GM19099 (cell line): Measurements from ENCODE around the gene USP12.

Experiments
- POLR2A ChIP-seq: IDR thresholded peaks from 3 replicates; pipeline ENCODE4 v1.6.1; 2011; ENCODE audit warnings: low read depth; ENCODE audit not compliant: insufficient read length; ENCODE audit errors: extremely low read depth

Gene USP12

DNA sequence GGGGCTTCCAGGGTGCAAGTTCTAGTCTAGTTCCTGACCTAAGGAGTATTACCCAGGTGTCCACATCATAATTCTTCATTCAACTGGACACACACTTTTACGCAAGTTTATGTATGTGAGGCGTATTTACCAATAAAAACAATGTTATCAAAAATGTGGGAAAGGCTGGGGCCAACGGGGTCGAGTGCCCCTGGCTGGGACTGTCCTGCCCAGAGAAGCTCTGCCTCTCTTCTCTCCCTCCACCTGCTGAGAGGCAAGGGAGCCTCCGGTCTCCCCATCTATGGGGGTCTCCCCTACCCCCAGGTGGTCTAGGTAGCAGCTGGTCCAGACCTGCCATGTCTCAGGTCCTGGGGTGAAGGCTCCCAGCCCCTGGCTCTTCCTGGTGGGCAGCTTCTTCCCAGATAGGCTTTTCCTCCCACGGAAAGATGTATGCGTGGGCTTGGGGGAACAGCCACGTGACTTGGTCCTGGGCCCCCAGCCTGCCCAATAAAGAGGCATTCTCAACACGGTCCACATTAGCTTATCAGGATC, 132.4 kb downstream of the USP12 start:
- TF ChIP-seq POLR2A = no peak

DNA sequence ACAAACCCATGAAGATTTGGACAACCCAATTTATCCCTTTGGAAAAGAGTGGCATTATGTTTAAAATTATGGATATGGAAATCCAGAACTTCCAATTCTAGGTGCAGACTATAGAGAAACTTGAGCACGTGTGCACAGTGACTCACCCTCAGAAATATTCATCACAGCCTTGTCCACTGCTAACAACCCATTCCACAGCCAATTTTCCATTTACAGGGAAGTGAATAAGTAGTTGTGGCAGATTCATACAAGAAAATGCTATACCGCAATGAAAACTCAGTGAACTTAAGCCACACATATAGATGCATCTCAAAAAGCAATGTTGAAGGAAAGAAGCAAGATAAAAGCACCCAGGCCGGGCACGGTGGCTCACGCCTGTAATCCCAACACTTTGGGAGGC, 133.3 kb downstream of the USP12 start:
- no peak for TF ChIP-seq POLR2A

DNA sequence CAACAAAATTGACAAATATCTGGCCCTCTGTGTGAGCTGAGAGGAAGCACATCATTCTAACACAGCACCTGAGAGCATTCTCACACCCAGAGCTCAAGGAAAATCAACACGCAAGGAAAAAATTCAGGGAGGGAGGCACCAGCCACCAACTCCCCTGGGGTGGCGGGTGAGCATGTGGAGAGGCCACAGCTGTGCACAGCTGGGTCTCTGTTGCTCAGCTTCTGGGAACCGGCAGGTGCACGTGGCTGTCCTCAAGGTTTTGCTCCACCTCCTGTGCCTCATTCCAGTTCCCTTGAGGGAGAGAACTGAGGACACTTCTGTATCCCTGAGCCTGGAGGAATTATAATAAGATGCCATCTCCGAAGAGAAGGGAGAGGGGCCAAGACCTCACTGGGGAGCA, 134.0 kb downstream of the USP12 start:
- no peak for TF ChIP-seq POLR2A

DNA sequence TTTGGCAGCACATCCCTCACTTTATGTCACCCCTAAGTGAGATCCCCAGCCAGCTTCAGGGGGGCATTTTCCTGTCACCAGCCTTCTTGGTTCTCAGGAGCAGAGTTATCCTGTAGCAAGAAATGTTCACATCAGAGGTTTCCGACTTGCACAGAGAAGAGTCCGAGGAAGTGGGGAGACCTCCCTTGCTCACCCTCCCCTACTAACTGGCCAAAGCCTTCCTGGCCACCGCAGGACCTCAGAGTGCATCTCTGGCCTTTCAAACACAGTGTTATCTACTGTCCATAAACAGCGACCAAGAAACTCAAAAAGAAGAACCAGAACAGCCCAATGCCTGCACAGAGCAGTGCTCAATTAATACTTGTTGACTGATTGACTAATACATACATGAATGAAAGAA, 134.4 kb downstream of the USP12 start:
- no peak for TF ChIP-seq POLR2A

DNA sequence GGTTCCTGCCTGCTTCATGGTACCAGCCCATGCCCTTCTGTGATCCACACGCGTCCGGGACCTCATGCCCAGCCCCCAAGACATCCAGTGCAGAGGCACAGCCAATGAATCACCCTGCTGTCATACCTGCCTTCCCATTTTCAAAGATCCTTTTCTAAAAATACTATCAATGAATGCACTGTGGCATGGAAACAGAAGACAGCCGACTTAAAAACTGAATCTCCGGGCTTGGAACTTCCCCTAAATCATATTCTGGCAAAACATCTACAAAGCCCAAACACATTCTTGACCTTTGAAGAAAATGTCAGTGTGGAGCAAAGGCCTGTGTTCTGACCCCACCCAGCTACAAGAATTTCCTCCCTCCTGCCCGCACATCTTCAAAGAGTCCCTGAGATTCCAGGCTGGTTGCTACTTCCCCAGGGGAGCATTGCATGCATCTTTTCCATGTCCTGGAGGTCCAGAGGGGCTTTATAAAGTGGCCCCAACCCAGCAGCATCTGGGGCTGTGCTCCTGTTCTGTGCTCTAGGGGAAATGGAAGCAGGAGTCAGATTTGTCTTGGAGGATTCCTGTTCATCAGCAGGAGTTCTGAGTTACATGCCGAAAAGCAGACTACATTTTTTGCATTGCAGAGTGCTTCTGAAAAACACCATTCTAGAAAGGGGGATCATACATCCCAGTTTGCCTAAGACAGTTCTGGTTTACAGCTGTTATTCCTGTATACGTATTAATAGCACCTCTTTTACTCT, 135.2 kb downstream of the USP12 start:
- no peak for TF ChIP-seq POLR2A

DNA sequence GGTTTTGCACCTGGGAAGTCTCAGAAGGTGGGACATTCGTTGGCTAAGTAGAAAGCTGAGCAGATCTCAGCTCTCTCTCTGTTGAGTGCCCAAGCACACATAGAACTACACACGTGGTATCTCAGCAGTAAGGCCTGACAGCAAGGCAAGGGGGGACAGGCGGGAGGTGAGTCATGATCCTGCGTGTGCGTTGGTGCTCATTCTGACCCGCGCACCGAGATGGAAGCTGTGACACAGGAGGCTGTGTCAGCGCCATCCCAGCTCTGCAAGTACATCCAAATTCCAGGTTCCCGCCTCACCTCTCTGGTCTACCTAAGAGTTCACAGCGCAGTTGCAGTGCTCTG, 135.7 kb downstream of the USP12 start:
- no peak for TF ChIP-seq POLR2A

DNA sequence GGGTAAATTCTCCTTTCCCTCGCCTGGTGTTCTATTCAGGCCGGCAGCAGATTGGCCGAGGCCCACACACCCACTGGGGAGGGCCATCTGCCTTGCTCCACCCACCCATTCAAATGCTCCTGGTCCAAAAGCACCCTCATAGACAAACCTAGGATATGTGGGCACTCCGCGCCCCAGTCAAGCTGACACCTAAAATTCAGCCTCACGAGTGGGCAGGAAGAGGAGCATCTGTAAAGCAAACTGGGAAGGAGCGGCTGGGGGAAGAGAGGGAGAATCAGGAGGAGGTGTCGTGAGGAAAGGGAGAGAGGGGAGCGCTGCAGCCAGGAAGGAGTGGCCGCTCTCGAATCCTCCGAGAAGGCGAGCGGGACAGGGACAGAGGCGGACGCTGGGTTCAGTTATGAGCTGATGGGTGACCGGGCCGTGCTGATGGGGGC, 136.9 kb downstream of the USP12 start:
- TF ChIP-seq POLR2A = no peak

DNA sequence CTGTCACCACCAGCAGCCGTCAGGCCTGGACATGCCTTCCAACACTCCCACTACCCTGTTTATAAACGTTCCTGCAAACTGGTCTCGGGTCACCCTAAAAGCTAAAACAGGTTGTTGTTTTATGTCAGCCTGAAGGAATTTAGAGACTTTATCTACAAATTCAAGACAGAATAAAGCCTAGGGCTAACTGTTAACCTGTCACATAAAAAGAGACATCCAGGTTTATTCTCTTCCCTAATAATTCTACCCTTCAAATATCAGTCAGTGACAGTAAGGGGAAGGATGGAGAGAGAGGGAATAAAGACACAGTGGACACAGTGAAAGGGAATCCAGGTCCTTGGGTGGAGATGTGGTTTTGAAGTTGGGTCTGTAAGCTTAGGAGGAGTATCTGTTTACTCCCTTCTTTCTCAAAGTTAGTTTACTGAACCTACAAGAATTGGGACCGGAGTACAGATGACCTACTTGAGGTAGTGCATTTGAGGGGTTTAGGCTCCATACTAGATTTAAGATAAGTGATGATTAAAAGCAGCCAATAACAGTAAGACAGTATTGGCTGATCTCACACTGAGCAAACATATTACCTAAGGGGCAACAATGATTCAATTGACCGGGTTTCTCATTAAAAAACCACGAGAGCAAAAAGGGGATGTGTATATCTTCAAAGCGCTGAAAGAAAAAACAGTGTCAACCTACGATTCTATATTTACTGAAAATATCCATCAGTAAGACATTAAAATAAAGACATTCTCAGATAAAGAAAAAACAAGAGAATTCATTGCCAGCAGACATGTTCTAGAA, 142.7 kb downstream of the USP12 start:
- no peak for TF ChIP-seq POLR2A

DNA sequence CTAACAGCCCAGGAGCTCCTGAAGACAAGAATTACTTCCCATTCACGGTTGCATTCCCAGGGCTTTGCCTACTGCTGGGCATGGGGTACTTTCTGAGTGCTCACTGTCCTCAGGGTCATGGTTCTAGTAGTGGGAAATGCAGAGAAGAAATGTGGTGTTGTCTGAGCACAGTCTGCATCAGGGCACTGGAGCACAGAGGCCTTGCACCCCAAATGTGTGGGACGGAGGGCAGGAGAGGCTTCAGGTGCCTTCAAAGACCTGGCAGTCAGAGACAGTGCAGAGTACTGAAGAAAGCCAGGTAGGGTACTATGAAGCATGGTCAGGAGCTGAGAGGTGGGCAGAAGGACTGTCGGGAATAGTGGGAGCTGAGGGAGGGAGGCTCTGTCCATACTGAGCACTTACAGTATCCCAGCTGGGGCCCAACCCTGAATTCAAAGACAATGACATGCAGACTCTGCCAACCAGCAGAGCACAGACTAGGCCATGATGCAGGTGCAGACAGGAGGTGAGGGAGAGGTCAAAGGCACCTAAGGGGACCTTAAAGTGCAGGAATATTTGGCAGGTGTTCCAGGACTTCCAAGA, 144.4 kb downstream of the USP12 start:
- no peak for TF ChIP-seq POLR2A

DNA sequence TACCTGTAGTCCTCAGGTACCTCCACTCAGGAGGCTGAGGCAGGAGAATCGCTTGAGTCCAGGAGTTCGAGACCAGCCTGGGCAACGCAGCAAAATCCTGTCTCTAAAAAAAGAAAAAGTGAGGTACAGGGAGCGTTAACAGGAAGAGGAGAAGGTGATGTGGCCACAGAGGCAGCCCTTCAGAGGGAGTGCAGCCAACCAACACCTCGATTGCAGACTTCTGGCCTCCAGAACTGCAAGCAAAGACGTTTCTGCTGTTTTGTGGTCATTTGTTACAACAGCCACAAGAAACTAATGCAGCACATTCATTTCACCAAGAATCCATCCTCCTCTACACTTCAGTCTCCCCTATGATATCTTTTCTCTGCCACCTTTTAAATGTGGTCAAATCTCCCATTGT, 145.2 kb downstream of the USP12 start:
- no peak for TF ChIP-seq POLR2A

DNA sequence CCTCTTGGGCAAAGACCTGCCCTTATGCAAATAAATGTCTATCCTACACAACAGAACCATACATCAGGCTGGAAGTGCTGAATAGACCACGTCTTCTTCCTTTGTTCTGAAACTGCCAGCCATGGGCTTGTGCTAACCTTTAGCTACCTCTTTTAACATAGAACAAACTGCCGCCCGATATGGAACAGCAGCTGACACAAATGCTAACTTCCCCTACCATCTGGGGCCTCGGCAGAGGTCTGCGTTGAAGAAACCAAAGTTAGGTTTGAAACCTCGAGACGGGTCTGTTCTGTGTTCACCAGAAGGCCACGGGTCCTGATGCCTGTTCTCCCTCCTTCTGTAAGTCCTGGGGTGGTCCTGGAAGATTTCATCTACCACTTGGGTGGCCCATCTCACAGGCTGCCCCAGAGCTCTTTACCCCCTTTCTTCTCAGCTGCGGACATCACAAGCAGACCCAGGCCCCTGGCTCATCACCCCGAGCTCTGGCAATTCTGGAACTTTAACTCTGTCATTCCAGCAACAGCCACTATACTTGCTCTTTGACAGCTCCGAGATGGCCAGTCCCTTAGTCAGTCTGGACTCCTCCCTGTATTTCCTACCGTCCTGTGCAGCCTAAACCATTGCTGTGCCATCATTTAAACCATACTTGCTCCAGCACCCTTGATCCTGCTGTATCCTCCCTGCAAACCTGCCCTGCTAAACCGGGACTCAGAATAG, 146.7 kb downstream of the USP12 start:
- TF ChIP-seq POLR2A = no peak

DNA sequence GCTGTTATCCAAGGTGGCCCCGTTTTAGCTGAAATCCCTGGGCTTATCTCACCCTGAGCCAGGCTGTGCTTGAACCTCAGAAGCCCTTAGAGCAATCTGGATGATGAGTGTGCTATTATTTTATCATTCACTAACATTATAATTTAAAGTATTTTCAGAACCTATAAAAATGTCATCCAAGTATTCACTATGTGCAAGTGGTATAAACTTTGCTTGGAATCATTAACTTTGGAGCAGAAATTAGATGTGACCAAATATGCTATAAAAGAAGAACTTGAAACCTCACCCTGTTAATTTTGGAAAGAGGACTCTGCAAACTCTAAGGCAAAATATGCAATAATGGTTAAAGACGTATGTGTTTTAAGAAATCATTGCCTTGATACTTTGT, 147.5 kb downstream of the USP12 start:
- no peak for TF ChIP-seq POLR2A

DNA sequence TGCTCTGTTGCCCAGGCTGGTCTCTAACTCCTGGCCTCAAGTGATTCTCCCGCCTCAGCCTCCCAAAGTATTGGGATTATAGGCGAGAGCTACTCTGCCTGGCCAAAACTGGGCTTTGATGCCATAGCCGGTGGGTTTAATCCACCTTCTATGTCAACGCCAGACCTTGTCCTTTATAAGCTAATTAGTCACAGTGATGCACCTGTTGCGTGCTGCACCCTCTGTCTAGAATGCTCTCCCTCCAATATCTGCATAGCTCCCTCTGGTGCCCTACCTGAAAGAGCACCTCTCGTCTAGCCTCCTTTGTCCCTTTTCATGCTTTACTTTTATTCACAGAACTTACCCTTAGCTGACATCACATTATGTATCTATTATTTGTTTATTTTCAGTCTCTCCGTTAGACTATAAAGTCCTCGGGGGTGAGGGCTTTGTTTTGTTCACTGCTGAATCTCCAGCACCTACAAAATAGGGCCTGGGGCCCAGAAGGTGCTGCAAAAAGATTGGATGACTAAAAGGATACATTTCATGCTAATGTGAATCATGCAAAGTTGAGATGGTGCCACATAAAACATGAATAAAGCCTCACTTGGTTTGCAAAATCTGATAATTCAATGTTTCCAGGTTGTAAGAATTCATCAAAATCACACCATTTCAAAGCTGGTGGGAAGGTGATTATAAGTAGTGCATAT, 148.1 kb downstream of the USP12 start:
- no peak for TF ChIP-seq POLR2A

DNA sequence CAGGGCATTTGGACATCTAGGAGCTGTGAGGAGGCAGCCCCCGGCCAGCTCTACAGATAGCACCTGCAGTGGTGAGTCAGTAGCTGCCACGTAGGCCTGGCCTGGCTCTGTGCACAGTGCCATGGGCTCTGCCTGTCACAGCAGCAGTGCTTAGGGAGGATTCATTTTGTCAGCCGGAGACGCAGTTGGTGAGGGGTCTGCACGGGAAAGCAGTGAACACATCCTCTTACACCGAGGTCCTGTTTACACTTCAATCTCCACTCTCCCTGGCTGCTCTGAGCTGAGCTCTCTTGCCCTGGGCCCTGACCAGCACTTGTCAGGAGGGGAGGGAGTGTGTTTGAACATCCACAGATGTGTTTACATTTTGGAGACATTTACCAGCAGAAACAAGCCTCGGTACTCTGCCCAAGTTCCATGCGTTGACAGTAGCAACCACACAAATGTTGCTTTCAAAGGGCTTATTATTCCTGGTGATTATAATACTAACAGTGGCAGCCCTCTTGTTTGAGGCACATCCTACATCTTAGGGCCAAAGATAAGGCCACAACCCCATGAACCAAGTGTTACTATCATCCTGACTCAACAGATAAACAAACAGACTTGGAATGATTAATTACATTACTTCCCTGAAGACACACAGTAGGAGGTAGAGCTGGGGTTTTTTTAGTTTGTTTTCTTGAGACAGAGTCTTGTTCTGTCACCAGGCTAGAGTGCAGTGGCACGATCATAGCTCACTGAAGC, 148.9 kb downstream of the USP12 start:
- no peak for TF ChIP-seq POLR2A
